GM23338 (cell line): Measurements from ENCODE around the gene TJP1.
"Not testable (repeated sequence)": the region's sequence is repeated elsewhere in the genome, so short reads cannot be mapped to it uniquely, and the experiment has no call there.

Experiments used
- CTCF ChIP-seq, 2 experiments: fragments of 200-600 bp in 1 of 2; sonication (generic) in 1 of 2; conservative IDR thresholded peaks; 2 replicates each; pipeline versions ENCODE4 v1.5.1 to v1.6.1; 2016 to 2017; ENCODE audit warnings: antibody characterized with exemption in 2 of 2, low read depth in 2 of 2, mild to moderate bottlenecking in 2 of 2, moderate library complexity in 1 of 2
- ETS1 ChIP-seq: IDR thresholded peaks from 2 replicates; pipeline ENCODE4 v1.6.1; 2016; ENCODE audit warnings: antibody characterized with exemption
- EZH2 ChIP-seq: fragments of 200-600 bp; sonication (generic); IDR thresholded peaks from one replicate; pipeline ENCODE4 v1.8.0; 2017; ENCODE audit warnings: antibody characterized with exemption, mild to moderate bottlenecking, low read depth; ENCODE audit not compliant: unreplicated experiment
- REST ChIP-seq: IDR thresholded peaks from one replicate; pipeline ENCODE4 v1.6.1; 2018; ENCODE audit warnings: antibody characterized with exemption; ENCODE audit not compliant: unreplicated experiment

GRCh38 chr15:29782816-29783215, 39.5 kb downstream of the TJP1 start:
- not testable (repeated sequence) for TF ChIP-seq CTCF (conservative IDR thresholded peaks at IDR 0.05; ENCODE audit: low read depth in 2 of 2); ETS1; EZH2; REST
